CMK (cell line): ENCODE results near the gene PCSK4.
A peak's percentile ranks its signal among the peaks of the same experiment; 100 is the strongest.
"Not testable (repeated sequence)": the region's sequence is repeated elsewhere in the genome, so short reads cannot be mapped to it uniquely, and the experiment has no call there.

ENCODE experiments used
- DNase-seq: peaks from one replicate; pipeline ENCODE4 v3.0.0-alpha.2; 2010; ENCODE audit warnings: low read depth

PCSK4 gene

DNA sequence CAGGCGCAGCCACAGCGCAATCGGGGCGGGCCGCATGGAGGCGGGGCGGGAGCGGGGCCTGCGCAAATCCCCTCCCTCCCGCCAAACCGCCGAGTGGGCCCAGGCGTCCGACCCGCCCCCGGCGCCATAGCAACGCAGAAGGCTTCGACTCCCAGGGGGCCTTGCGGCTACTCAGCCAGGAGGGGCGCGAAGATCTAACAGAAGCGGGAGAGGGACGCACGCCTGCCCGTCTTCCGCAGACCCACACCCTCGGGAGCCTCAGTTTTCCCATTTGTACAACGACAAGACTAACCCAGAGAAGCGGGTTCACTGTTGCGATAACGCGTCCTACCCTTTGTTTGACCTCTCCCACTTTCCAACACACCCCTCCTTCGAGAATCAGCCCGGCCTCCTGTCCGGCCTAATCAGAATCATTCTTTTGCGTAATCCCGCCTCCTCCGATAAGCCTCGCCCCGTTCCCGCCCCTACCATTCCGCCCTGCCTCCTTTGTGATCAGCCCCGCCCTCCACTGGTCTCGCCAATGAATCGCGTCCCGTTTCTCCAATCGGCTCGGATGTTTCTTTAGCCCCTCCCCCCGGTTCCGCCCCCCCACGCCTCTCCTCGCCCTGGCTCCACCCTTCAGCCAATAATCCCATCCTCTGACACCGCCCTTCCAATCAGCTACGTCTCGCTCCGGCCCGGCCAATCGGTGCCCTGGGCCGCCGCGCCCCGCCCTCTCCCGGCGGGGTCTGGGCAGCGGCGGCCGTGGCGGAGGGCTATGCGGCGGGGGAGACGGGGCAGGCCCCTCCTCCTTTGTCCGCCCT is at the start of gene PCSK4:
PCSK4 (minus strand) TSS at position 40 of the 803 bp plus-strand sequence; CDS start at position 36, 4 bp downstream.
- peak; percentile 96 for DNase-seq

DNA sequence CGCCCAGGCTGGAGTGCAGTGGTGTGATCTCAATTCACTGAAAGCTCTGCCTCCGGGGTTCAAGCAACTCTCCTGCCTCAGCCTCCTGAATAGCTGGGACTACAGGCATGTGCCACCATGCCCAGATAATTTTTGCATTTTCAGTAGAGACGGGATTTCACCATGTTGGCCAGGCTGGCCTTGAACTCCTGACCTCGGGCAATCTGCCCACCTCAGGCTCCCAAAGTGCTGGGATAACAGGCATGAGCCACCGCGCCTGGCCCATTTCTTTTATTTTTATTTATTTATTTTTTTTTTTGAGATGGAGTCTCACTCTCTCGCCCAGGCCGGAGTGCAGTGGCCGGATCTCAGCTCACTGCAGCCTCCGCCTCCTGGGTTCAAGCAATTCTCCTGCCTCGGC is 49.6 kb upstream of the PCSK4 start:
- not testable (repeated sequence) for DNase-seq

DNA sequence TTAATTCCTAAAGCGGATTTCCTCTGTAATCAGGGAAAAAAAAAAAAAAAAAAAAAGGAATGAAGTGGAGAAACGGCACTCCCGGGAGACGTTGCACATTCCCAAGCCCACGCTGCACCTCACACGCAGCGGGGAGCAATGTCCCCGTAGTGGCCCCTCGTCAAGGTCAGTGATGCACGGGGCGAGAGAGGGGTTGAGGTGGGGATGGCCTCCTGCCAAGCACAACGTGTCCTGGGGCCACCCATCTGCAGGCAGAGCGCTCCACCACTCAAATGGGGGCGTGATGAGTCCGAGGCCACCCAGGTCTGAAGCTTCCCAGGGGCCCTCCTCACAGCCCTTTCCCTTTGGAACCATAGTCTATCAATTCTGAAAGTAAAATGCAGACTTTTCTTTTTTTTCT is 48.8 kb upstream of the PCSK4 start:
- no peak for DNase-seq

DNA sequence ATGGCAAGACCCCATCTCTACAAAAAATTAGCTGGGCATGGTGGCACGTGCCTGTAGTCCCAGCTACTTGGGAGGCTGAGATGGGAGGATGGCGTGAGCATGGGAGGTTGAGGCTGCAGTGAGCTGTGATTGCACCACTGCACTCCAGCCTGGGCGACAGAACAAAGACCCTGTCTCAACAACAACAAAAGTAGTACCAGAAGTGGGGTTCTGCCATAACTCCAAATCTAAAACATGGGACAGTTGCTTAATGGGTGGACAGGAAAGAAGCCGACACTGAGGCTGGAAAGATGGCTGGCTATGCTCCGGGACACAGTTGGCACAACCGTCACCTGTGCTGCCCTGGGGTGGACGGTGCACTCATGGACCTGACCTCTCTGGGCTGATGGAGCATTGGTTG is 45.5 kb upstream of the PCSK4 start:
- DNase-seq, result not testable (repeated sequence)

DNA sequence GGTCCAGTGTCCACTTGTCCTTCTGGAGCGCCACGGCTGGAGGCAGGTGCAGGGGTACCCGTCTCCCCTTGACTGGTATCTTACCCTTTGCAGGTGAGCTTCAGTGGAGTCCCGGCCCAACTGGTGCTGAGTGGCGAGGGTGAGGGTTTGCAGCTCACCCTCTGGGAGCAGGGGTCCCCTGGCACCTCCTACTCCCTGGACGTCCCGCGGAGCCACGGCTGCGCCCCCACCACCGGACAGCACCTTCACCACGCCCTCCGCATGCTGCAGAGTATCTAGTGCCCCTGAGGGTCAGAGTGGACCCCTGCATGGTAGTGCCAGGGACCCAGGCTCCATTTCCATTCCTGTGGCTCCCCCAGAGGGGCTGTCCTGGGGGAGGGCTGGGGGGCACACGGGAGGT is 44.8 kb upstream of the PCSK4 start:
- DNase-seq, result no peak

DNA sequence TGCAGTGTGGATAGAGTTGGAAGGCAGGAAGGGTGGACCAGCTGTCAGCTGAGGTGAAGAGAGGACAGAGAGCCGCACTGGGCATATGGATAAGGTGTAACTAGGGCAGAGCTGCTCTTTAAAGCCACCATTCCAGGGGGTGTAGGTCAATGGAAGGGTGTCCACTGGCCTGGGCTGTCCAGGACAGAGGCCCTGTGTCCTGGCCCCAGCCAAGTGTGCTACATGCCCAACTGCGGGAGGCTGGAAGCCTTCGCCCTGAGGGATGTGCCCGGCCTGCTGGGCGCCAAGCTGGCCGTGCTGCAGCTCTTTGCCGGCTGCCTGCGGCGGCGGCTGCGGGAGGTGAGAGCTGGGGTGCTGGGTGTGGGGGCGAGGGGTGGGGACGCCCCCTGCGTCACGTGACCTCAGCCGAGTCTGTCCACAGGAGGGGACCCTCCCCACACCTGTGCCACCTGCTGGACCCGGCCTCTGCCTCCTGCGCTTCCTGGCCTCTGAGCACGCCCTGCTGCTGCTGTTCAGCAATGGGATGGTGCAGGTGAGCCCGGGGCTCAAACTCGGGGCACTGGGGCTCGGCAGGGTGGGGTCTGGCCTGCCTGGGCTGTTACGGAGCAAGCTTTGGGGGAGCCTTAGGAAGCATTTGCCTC is 43.5 kb upstream of the PCSK4 start:
- no peak for DNase-seq

DNA sequence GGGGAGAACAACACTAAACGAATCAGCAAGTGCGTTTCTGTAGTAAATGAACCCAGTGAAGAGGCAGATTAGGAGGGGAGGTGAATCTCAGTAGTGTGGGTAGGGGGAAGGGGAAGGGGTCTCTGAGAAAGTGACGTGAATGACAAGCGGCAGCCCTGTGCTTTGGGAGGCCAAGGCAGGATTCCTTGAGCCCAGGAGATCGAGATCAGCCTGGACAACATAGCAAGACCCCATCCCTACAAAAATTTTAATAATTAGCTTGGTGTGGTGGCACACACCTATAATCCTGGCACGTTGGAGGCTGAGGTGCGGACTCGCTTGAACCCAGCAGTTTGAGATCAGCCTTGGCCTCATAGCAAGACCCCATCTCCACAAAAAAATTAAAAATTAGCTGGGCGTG is 41.9 kb upstream of the PCSK4 start:
- no peak for DNase-seq

DNA sequence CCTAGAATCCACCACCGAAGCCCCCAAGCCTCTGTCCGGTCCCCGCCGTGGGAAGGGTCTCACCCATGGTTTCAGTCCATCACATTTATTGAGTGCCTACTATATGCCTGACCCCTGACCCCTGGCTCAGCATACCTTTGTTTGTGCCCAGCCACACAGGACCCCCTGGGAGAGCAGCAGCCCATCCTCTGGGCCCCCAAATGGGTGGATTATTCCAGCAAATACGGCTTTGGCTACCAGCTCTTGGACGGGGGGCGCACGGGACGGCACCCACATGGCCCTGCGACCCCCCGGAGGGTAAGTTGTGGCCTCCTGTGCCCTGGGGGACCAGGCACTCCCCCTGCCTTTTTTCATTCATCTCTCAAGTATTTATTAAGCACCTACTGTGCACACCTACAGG is 41.4 kb upstream of the PCSK4 start:
- no peak for DNase-seq

DNA sequence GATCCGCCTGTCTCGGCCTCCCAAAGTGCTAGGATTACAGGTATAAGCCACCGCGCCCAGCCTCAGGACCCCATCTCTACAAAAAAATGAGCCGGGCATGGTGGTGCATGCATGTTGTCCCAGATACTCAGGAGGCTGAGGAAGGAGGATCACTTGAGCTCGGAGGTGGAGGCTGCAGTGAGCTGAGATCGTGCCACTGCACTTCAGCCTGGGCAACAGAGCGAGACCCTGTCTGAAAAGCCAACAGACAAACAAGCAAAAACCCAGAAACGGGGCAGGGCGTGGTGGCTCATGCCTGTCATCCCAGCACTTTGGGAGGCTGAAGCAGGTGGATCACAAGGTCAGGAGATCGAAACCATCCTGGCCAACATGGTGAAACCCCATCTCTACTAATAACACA is 40.7 kb upstream of the PCSK4 start:
- DNase-seq, result not testable (repeated sequence)

DNA sequence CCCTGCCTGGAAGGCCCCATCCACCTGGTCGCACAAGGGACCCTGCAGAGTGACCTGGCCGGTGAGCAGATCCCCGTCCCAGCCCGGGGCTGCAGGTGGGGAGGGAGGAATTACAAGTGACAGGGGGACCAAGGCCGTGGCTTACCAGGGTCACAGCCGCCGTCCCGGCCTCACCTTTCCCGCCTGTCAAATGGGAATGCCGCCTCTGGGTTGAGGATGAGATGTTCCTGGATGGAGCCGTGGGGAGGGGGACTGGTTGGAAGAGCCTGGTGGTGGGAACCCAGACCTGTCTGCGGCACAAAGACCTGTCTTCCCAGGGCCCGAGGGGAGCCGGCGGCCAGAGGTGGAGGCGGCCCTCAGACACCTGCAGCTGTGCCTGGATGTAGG is 39.3 kb upstream of the PCSK4 start:
- DNase-seq, result no peak

DNA sequence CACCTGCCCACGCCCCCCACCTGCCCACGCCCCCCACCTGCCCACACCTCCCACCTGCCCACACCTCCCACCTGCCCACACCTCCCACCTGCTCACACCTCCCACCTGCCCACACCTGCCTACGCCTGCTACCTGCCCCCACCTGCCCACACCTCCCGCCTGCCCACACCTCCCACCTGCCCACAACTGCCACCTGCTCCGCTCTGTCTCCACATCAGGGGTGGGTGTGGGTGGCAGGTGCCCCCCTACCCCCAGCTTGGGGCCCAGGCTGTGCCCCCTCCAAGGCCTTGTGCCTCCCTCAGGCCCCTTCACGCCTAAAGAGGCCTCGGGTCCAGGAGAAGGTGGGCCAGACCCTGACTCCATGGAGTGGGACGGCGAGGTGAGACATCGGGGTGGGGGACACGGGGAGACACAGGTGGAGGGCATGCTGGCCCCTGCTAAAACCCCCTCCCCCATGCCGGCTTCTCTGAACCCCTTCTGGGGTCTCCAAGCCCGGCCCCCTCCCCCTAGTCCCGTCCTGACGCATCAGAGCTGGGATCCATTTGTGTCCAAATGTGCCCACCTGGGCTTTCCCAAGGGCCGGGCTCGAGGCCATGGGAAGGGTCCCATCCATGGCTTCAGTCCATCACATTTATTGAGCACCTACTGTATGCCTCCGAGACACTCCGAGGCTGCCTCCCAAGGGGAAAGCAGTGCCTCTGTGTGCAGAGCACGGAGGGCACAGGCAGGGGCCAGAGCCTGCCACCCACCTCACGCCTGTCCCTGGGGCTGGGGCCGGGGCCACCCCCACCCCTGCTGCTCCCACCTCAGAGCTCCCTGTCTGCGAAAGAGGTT is 38.7 kb upstream of the PCSK4 start:
- DNase-seq, result no peak

DNA sequence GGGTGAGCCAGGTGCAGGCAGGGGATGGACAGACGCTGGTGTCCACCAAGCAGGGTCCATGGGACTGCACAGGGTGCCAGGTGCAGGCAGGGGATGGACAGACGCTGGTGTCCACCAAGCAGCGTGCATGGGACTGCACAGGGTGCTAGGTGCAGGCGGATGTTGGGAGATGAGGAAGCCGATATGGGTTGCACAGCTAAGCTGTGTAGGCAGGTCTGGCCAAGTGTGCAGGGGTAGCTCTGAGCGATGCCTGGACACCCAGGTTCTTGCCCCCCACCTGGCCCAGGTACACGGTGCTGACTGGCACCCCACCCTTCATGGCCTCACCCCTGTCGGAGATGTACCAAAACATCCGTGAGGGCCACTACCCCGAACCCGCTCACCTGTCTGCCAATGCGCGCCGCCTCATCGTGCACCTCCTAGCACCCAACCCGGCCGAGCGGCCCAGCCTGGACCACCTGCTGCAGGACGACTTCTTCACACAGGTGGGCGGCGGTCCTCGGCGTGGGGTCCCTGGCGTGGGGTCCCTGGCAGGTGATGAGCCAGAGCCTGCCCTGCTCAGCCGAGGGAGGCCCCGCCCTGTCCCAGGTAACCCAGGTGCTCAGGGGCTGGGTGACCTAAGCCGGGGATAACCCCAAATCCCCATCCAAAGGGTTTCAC is 37.6 kb upstream of the PCSK4 start:
- no peak for DNase-seq

DNA sequence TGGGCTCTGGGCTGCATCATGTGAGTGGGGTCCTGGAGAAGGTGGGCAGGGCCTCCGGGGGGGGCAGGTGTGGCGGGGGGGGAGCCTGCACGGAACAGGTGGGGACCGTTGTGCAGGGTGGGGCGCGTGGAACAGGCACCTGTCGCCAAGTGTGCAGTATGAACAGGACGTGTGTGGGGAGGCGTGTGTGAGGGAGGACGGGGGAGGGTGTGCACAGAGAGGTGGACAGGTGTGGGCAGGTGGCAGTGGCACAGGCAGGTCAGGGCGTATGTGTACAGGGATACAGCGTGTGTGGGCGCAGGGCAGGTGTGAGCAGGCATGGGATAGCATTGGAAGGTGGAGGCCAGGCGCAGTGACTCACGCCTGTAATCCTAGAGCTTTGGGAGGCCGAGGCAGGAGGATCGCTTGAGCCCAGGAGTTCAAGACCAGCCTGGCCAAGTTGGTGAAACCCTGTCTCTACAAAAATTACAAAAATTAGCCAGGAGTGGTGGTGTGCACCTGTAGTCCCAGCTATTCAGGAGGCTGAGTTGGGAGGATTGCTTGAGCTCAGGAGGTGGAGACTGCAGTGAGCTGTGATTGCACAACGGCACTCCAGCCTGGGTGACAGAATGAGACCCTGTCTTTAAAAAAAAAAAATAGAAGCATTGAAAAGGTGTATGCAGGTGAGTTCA is 37.0 kb upstream of the PCSK4 start:
- DNase-seq, result no peak

DNA sequence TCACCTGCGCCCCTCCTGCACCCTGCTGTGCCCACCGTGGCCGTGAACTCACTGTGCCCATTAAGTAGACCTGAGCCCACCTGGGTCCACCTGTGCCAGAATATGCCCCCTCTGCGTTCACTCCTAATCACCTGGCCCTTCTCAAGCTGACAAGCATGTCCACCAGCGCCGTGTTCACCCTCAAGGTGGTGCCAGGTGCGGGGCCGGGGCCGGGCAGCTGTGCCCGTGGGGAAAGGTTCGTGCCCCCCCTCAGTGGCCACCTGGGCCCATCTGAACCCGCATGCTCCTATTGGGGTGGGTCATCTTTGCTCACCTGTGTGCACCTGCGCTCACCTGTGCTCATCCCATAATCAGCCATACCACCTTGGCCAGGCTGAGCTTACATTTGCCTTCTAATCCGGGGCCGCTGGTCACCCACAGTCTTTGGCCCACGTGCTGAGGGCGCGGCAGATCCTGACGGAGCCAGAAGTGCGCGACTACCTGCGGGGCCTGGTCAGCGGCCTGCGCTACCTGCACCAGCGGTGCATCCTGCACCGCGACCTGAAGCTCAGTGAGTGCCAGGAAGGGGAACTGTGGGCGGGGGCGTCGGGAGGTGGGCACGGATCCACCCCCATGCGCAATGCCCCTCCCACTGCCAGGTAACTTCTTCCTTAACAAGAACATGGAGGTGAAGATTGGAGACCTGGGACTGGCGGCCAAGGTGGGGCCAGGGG is 36.1 kb upstream of the PCSK4 start:
- DNase-seq, result no peak

DNA sequence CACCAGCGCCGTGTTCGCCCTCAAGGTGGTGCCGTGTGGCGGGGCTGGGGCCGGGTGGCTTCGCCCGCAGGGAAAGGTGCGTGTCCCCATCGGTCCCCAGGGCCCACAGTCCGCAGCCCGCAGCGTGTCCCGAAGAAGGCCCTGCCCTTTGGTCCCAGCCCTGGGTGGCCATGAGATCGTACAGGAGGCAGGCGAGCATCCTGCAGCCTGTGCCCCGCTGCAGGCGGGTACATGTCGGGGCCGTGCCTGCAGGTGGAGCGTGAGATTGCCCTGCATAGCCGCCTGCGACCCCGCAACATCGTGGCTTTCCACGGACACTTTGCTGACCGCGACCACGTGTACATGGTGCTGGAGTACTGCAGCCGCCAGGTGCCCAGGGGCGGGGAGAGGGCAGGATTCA is 35.2 kb upstream of the PCSK4 start:
- no peak for DNase-seq

DNA sequence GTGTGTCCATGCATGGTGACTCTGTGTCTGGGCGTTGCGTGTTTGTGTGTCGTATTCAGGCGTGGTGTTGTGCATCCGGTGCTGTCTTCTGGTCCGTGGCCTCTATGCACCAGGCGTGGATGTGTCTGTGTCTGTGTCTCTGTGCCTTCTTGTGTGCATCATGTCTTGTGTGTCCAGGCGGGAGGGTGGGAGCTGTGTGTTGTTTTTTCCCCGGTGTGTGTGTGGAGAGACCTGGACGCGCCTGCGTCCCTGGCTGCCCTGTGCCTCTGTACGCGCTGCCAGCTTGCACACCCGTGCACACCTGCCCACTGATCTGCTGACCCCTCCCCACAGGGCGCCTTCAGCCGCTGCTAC is 34.8 kb upstream of the PCSK4 start:
- no peak for DNase-seq

DNA sequence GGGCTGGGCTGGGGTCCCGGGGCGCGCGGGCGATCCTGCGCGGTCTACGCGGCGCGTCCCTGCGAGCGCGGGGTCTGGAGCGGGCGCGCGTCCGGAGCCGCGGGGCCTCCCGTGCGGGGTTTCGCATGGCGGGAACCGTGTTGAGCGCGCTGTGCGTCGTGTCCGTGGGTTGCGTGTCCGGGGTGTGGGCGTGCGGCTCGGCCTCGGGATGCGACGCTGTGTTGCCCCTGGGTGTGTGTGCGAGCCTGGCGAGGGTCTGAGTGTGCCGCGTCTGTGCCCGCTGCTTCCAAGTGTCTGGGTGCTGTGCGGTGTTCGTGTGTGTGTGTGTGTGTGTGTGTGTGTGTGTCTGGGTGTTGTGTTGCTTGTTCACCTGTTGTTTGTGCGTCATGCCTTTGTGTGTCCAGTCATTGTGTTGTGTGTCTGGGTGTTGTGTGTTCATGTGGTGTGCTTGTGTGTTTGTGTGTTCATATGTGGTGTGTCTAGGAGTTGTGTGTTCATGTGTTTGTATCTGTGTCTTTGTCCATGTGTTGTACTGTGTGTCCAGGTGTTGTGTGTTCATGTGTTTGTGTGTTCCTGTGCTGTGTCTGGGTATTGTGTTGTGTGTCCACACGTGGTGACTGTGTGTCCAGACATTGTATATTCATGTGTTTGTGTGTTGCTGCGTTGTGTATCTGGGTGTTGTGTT is 34.3 kb upstream of the PCSK4 start:
- no peak for DNase-seq

DNA sequence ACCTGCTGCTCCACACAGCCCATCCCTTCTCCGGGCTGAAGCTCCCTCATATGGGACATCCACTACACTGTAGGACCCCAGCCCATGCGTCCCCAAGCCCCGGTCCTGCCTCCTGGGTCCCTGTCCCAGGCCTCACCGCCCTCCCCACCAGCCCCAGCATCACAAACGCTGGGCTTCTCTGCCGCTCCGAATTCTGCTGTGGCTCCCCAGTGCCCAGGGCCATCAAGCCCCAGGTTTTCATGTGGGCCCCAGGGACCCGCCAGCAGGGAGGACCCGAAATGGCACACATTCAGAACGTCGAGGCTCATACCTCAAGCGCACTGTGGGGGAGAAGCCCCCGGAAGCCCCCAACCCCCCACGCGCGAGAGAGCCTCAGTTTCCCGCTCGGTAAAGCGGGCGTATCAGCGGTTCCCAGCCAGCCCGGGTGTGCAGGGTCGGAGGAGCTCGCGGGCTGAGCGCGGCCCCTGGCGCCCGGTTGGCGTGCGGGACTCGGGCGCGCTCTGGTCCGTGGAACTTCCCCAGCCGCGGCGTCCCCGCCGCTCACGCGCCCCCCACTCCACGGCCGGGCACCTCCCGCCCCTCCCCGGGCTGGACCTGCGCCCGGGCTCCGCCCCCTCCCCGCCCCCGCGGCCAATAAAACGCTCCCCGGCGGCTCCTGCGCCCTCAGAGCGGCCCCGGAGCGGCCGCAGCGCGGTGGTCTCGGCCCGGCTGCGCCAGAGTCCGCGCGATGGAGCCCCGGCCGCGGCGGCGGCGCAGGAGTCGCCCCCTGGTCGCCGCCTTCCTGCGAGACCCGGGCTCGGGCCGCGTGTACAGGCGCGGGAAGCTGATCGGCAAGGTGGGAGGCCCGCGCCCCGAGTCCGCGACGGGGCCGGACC is 33.5 kb upstream of the PCSK4 start, which contains the start of gene PLK5:
PLK5 (plus strand) TSS at position 666 of the 875 bp plus-strand sequence. CDS start 2,920 bp downstream, outside the sequence.
- no peak for DNase-seq

DNA sequence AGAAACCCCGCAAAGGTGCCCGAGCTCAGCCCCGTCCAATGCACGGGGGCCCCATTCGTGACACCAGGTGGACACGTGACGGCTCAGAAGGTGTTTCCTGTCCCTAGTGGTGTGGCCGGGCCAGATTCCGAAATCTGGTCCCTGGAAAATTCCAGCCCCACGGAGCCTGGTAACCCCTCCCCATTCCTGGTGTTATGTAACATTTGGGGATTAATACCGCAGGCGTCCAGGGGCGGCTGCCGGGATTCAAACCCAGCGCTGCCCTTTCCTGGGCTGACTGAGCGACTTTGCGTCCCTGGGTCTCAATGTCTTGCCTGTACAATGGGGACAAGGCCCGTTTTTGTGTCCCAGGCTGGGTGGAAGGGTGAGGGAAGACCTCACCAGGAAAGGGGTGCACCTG is 32.7 kb upstream of the PCSK4 start:
- DNase-seq, result no peak
